A673 (cell line): ENCODE results near the gene PYCR2. TPM values are rescaled to one million over a fixed set of nuclear protein-coding genes. Genes with fewer than 3 reads are reported as not detected.

ENCODE experiments used
- BruUV-seq: library from RNA; stranded (reverse); fragments of 400-500 nt; replicated peaks from 2 replicates; lab custom pipeline; 2021; lab: Mats Ljungman, UMichigan
- CTCF ChIA-PET: fragments of 300-600 bp; sonication (Branson Sonifier 250); formaldehyde crosslinking; loops from one replicate; lab custom pipeline; 2022; ENCODE audit warnings: antibody characterized with exemption; lab: Charles Lee
- POLR2A ChIA-PET: fragments of 300-600 bp; sonication (Branson Sonifier 250); formaldehyde crosslinking; loops from one replicate; lab custom pipeline; 2022; ENCODE audit warnings: antibody characterized with exemption; ENCODE audit not compliant: low non-redundant PET; lab: Charles Lee
- DNase-seq: peaks from one replicate; pipeline ENCODE4 v3.0.0-alpha.2; 2015; ENCODE audit warnings: low spot score
- H3K27ac ChIP-seq: fragments of 200-600 bp; sonication (generic); 2 replicates; pipeline ENCODE4 v1.5.1; 2016; ENCODE audit warnings: mixed run types, low read depth, mild to moderate bottlenecking, mixed read lengths, antibody characterized with exemption, low read length; ENCODE audit not compliant: poor library complexity, severe bottlenecking
- H3K27me3 ChIP-seq: fragments of 200-600 bp; sonication (generic); replicated peaks from 2 replicates; pipeline ENCODE4 v1.6.1; 2017; ENCODE audit warnings: mixed run types, low read depth, mild to moderate bottlenecking, mixed read lengths, antibody characterized with exemption, low read length; ENCODE audit not compliant: insufficient read depth, poor library complexity
- H3K36me3 ChIP-seq: fragments of 200-600 bp; sonication (generic); 2 replicates; pipeline ENCODE4 v1.6.1; 2016; ENCODE audit warnings: mixed run types, mild to moderate bottlenecking, mixed read lengths, antibody characterized with exemption, low read length; ENCODE audit not compliant: insufficient read depth, poor library complexity, severe bottlenecking
- H3K4me1 ChIP-seq: fragments of 200-600 bp; sonication (generic); 2 replicates; pipeline ENCODE4 v1.6.1; 2017; ENCODE audit warnings: mixed run types, mild to moderate bottlenecking, mixed read lengths, antibody characterized with exemption, low read length; ENCODE audit not compliant: insufficient read depth, poor library complexity, severe bottlenecking
- H3K4me3 ChIP-seq: fragments of 200-600 bp; sonication (generic); 2 replicates; pipeline ENCODE4 v1.5.1; 2016; ENCODE audit warnings: low read depth, mixed run types, mild to moderate bottlenecking, mixed read lengths, low read length; ENCODE audit not compliant: poor library complexity, severe bottlenecking
- H3K9me3 ChIP-seq: fragments of 200-600 bp; sonication (generic); 2 replicates; pipeline ENCODE4 v1.6.1; 2016; ENCODE audit warnings: mixed run types, low read depth, mild to moderate bottlenecking, mixed read lengths, antibody characterized with exemption, low read length; ENCODE audit not compliant: poor library complexity, severe bottlenecking
- CTCF ChIP-seq: fragments of 300-800, 200-600 bp; sonication (generic); conservative IDR thresholded peaks from 2 replicates; pipeline ENCODE4 v1.5.1; 2017; ENCODE audit warnings: low read depth, mild to moderate bottlenecking, antibody characterized with exemption, low read length, moderate library complexity, mixed read lengths
- EZH2 ChIP-seq: fragments of 200-600 bp; sonication (generic); IDR thresholded peaks from 2 replicates; pipeline ENCODE4 v1.6.1; 2017; ENCODE audit warnings: borderline replicate concordance, low read depth, mild to moderate bottlenecking, mixed read lengths, antibody characterized with exemption, low read length; ENCODE audit not compliant: poor library complexity, severe bottlenecking
- intact Hi-C: fragments of 100-400 bp; cut with micrococcal nuclease; formaldehyde crosslinking; loops from one replicate; pipeline ENCODE4 v1.10.0; 2022; ENCODE audit not compliant: unreplicated experiment
- total RNA-seq: library from RNA; stranded (reverse); gene quantifications from 2 replicates; pipeline ENCODE4 v1.2.3, GENCODE V29; 2021

PYCR2 gene
- total RNA-seq, 1 experiment from 2014 or later, result 52.5 TPM

- Histone ChIP-seq H3K27me3 (no peaks in the 10 kb centered on the region), H3K4me3 (no peak overlapping the region), H3K27ac (no peak overlapping the region), H3K36me3 (no peaks in the 10 kb centered on the region), H3K9me3 (no peaks in the 10 kb centered on the region), H3K4me1 (no peaks in the 10 kb centered on the region)
- no peak for TF ChIP-seq EZH2
- no peak for TF ChIP-seq CTCF
- ChIA-PET POLR2A (no interaction called here), CTCF (no interaction called here)
- BruUV-seq, result no TSS peak
- no peak for DNase-seq
- intact Hi-C loops, result no loop called here
Observed at GRCh38 chr1:225908773-225909172, 15.3 kb downstream of the PYCR2 start.

- Histone ChIP-seq H3K4me1 (no peaks in the 10 kb centered on the region), H3K27ac (no peak overlapping the region), H3K4me3 (no peak overlapping the region), H3K36me3 (no peaks in the 10 kb centered on the region), H3K9me3 (no peaks in the 10 kb centered on the region), H3K27me3 (no peaks in the 10 kb centered on the region)
- no peak for DNase-seq
- intact Hi-C loops, result no loop called here
- ChIA-PET POLR2A (no interaction called here), CTCF (no interaction called here)
- BruUV-seq, result no TSS peak
- TF ChIP-seq CTCF, result no peak
- TF ChIP-seq EZH2, result no peak
Observed at GRCh38 chr1:225908013-225908640, 15.9 kb downstream of the PYCR2 start.

GRCh38 chr1:225907341-225907740 is 16.7 kb downstream of the PYCR2 start:
- H3K27ac ChIP-seq, result no peak overlapping the region
- POLR2A ChIA-PET, result no interaction called here

More at GRCh38 chr1:225907341-225907740, 16.7 kb downstream of the PYCR2 start:
- CTCF ChIA-PET, result no interaction called here
- Histone ChIP-seq H3K27me3 (no peaks in the 10 kb centered on the region), H3K4me1 (no peaks in the 10 kb centered on the region), H3K4me3 (no peak overlapping the region), H3K9me3 (no peaks in the 10 kb centered on the region), H3K36me3 (no peaks in the 10 kb centered on the region)
- intact Hi-C loops, result no loop called here
- TF ChIP-seq CTCF, result no peak
- no peak for TF ChIP-seq EZH2
- BruUV-seq, result no TSS peak
- DNase-seq, result no peak
